OCI-LY1 (cell line): ENCODE results near the gene UPK3BL1.
"Not testable (repeated sequence)": the region's sequence is repeated elsewhere in the genome, so short reads cannot be mapped to it uniquely, and the experiment has no call there.

Experiments
- CTCF ChIP-seq: fragments of 200-600 bp; sonication (generic), shearing (Covaris generic); IDR thresholded peaks from 2 replicates; pipeline ENCODE4 v1.5.1; 2017; ENCODE audit warnings: mild to moderate bottlenecking, antibody characterized with exemption, low read length, moderate library complexity, mixed read lengths
- EZH2 ChIP-seq: fragments of 200-600 bp; sonication (generic), shearing (Covaris generic); IDR thresholded peaks from 2 replicates; pipeline ENCODE4 v1.8.0; 2017; ENCODE audit warnings: borderline replicate concordance, mixed run types, mild to moderate bottlenecking, antibody characterized with exemption, low read length, moderate library complexity, mixed read lengths

GRCh38 chr7:102671166-102671955, 28.8 kb upstream of the UPK3BL1 start, which contains the start of gene POLR2J2:
- TF ChIP-seq EZH2, CTCF: not testable (repeated sequence)
